Duodenal mucosa (tissue), 2 donors: ENCODE data around the gene GPSM1.

Source experiments
- H3K27ac ChIP-seq: one replicate; pipeline ENCODE4 v1.7.0; 2013; ENCODE audit warnings: low read depth, low read length
- H3K27me3 ChIP-seq, 2 donors: one replicate each; pipeline ENCODE4 v1.7.0; 2013; ENCODE audit warnings: low read length in 2 of 2, control low read depth in 1 of 2; ENCODE audit not compliant: insufficient read depth in 2 of 2, control insufficient read depth in 1 of 2
- H3K36me3 ChIP-seq, 2 donors: one replicate each; pipeline ENCODE4 v1.7.0; 2013; ENCODE audit warnings: low read length in 2 of 2, control low read depth in 1 of 2; ENCODE audit not compliant: insufficient read depth in 2 of 2, control insufficient read depth in 1 of 2
- H3K4me1 ChIP-seq, 2 donors: one replicate each; pipeline ENCODE4 v1.7.0; 2013; ENCODE audit warnings: low read length in 2 of 2, control low read depth in 1 of 2; ENCODE audit not compliant: insufficient read depth in 2 of 2, control insufficient read depth in 1 of 2
- H3K4me3 ChIP-seq, 2 donors: one replicate each; pipeline ENCODE4 v1.7.0; 2013; ENCODE audit warnings: low read length in 2 of 2, low read depth in 1 of 2
- H3K9ac ChIP-seq, 2 donors: one replicate each; pipeline ENCODE4 v1.7.0; 2013; ENCODE audit warnings: low read length in 2 of 2, low read depth in 1 of 2
- H3K9me3 ChIP-seq, 2 donors: one replicate each; pipeline ENCODE4 v1.7.0; 2013; ENCODE audit warnings: low read length in 2 of 2, control low read depth in 1 of 2; ENCODE audit not compliant: control insufficient read depth in 1 of 2

GPSM1 gene

GRCh38 chr9:136332482-136332983, 5.2 kb downstream of the GPSM1 start:
- Histone ChIP-seq H3K36me3 (no peaks in the 10 kb centered on the region), H3K27ac (no peak overlapping the region), H3K4me1 (peaks cover 0 to 11% of the 10 kb centered on the region in 2 donors)

GRCh38 chr9:136333045-136333444, 5.7 kb downstream of the GPSM1 start:
- no peak overlapping the region for H3K4me3 ChIP-seq
- H3K9me3 ChIP-seq = no peaks in the 10 kb centered on the region
- no peak overlapping the region for H3K27ac ChIP-seq
- H3K4me1 ChIP-seq = peaks cover 0 to 9% of the 10 kb centered on the region in 2 donors
- H3K27me3 ChIP-seq = peaks cover 0 to 2% of the 10 kb centered on the region in 2 donors
- H3K36me3 ChIP-seq = no peaks in the 10 kb centered on the region
- H3K9ac ChIP-seq = no peak overlapping the region

More at GRCh38 chr9:136332482-136332983, 5.2 kb downstream of the GPSM1 start:
- Histone ChIP-seq H3K9ac (no peak overlapping the region), H3K9me3 (no peaks in the 10 kb centered on the region), H3K4me3 (no peak overlapping the region), H3K27me3 (peaks cover 0 to 4% of the 10 kb centered on the region in 2 donors)

- Histone ChIP-seq H3K4me3 (no peak overlapping the region), H3K36me3 (no peaks in the 10 kb centered on the region), H3K27me3 (no peaks in the 10 kb centered on the region), H3K9ac (no peak overlapping the region), H3K27ac (no peak overlapping the region), H3K9me3 (no peaks in the 10 kb centered on the region), H3K4me1 (peaks cover 0 to 7% of the 10 kb centered on the region in 2 donors)
Measured at GRCh38 chr9:136333486-136333885, 6.1 kb downstream of the GPSM1 start.

- Histone ChIP-seq H3K9ac (no peak overlapping the region), H3K27me3 (no peaks in the 10 kb centered on the region), H3K4me3 (no peak overlapping the region), H3K27ac (no peak overlapping the region), H3K9me3 (no peaks in the 10 kb centered on the region), H3K4me1 (no peaks in the 10 kb centered on the region), H3K36me3 (no peaks in the 10 kb centered on the region)
Measured at GRCh38 chr9:136334541-136334940, 7.2 kb downstream of the GPSM1 start.

- no peaks in the 10 kb centered on the region for H3K27me3 ChIP-seq
- no peaks in the 10 kb centered on the region for H3K4me1 ChIP-seq
- H3K36me3 ChIP-seq = no peaks in the 10 kb centered on the region
- no peak overlapping the region for H3K9ac ChIP-seq
- H3K9me3 ChIP-seq = no peaks in the 10 kb centered on the region
- no peak overlapping the region for H3K27ac ChIP-seq
- no peak overlapping the region for H3K4me3 ChIP-seq
Measured at GRCh38 chr9:136335296-136336155, 8.2 kb downstream of the GPSM1 start.

- no peaks in the 10 kb centered on the region for H3K4me1 ChIP-seq
- no peak overlapping the region for H3K4me3 ChIP-seq
- no peaks in the 10 kb centered on the region for H3K9me3 ChIP-seq
- H3K27me3 ChIP-seq = no peaks in the 10 kb centered on the region
- no peaks in the 10 kb centered on the region for H3K36me3 ChIP-seq
- no peak overlapping the region for H3K9ac ChIP-seq
- H3K27ac ChIP-seq = peak overlapping the region; percentile 42
Measured at GRCh38 chr9:136336156-136336870, 9.0 kb downstream of the GPSM1 start.

- Histone ChIP-seq H3K4me1 (no peaks in the 10 kb centered on the region), H3K4me3 (no peak overlapping the region), H3K36me3 (no peaks in the 10 kb centered on the region), H3K27me3 (no peaks in the 10 kb centered on the region), H3K9ac (no peak overlapping the region), H3K27ac (no peak overlapping the region), H3K9me3 (no peaks in the 10 kb centered on the region)
Measured at GRCh38 chr9:136336881-136337280, 9.5 kb downstream of the GPSM1 start.

GRCh38 chr9:136337416-136338395, 10.4 kb downstream of the GPSM1 start:
- Histone ChIP-seq H3K4me1 (peaks cover 0 to 2% of the 10 kb centered on the region in 2 donors), H3K9ac (no peak overlapping the region), H3K36me3 (no peaks in the 10 kb centered on the region), H3K27ac (no peak overlapping the region), H3K4me3 (no peak overlapping the region), H3K27me3 (no peaks in the 10 kb centered on the region), H3K9me3 (no peaks in the 10 kb centered on the region)

GRCh38 chr9:136338511-136338910, 11.2 kb downstream of the GPSM1 start:
- no peaks in the 10 kb centered on the region for H3K36me3 ChIP-seq
- H3K9ac ChIP-seq = no peak overlapping the region
- H3K27ac ChIP-seq = no peak overlapping the region
- no peaks in the 10 kb centered on the region for H3K27me3 ChIP-seq
- H3K9me3 ChIP-seq = no peaks in the 10 kb centered on the region
- no peak overlapping the region for H3K4me3 ChIP-seq
- peaks cover 7 to 8% of the 10 kb centered on the region in 2 donors for H3K4me1 ChIP-seq
